HL-60/S4 treated with phorbol 12-myristate 13-acetate at 8.2 ng/mL for 4 days and 3 days (cell line): ENCODE results near the gene CLCN6.

ENCODE experiments used
- in situ Hi-C: fragments of 300-500 bp; cut with MboI; formaldehyde crosslinking; loops from 2 replicates; pipeline ENCODE4 v1.15.0; 2022; ENCODE audit warnings: low sequenced_read_pairs

CLCN6 gene

GRCh38 chr1:11873395-11874257 lies 67.6 kb downstream of the CLCN6 start:
- in situ Hi-C loops, result no loop called here

- in situ Hi-C loops, result no loop called here
Measured at GRCh38 chr1:11874258-11874562, 68.2 kb downstream of the CLCN6 start.

- in situ Hi-C loops, result no loop called here
Measured at GRCh38 chr1:11874624-11875023, 68.6 kb downstream of the CLCN6 start.

GRCh38 chr1:11875094-11875493 lies 69.1 kb downstream of the CLCN6 start:
- in situ Hi-C loops, result no loop called here

GRCh38 chr1:11877074-11877473 lies 71.1 kb downstream of the CLCN6 start:
- in situ Hi-C loops, result no loop called here

- in situ Hi-C loops, result no loop called here
Measured at GRCh38 chr1:11878081-11878890, 72.3 kb downstream of the CLCN6 start.

- in situ Hi-C loops, result no loop called here
Measured at GRCh38 chr1:11878891-11879190, 72.8 kb downstream of the CLCN6 start.

GRCh38 chr1:11879311-11880180 lies 73.6 kb downstream of the CLCN6 start:
- in situ Hi-C loops, result no loop called here

GRCh38 chr1:11880181-11880575 lies 74.2 kb downstream of the CLCN6 start:
- in situ Hi-C loops, result no loop called here

GRCh38 chr1:11880911-11881748 lies 75.1 kb downstream of the CLCN6 start:
- in situ Hi-C loops, result no loop called here

- in situ Hi-C loops, result no loop called here
Measured at GRCh38 chr1:11881749-11882441, 75.9 kb downstream of the CLCN6 start.

GRCh38 chr1:11882814-11883538 lies 77.0 kb downstream of the CLCN6 start:
- in situ Hi-C loops, result no loop called here

GRCh38 chr1:11885916-11886315 lies 79.9 kb downstream of the CLCN6 start:
- in situ Hi-C loops, result no loop called here

GRCh38 chr1:11886986-11887665 lies 81.1 kb downstream of the CLCN6 start:
- in situ Hi-C loops, result no loop called here

- in situ Hi-C loops, result no loop called here
Measured at GRCh38 chr1:11887666-11888007, 81.6 kb downstream of the CLCN6 start.

- in situ Hi-C loops, result no loop called here
Measured at GRCh38 chr1:11888206-11888876, 82.3 kb downstream of the CLCN6 start.

- in situ Hi-C loops, result no loop called here
Measured at GRCh38 chr1:11888877-11889208, 82.9 kb downstream of the CLCN6 start.

- in situ Hi-C loops, result no loop called here
Measured at GRCh38 chr1:11891433-11892186, 85.6 kb downstream of the CLCN6 start.
